Upper lobe of right lung (tissue), 1 donor: ENCODE results near the gene MCC. TPM values are rescaled to one million over a fixed set of nuclear protein-coding genes. Genes with fewer than 3 reads are reported as not detected.
"Not testable (repeated sequence)": the region's sequence is repeated elsewhere in the genome, so short reads cannot be mapped to it uniquely, and the experiment has no call there.

Source experiments
- ATAC-seq: fragments of 200-7000 bp; cut with Tn5 transposase; one replicate; pipeline ENCODE4 v1.9.1; 2020; ENCODE audit warnings: mild to moderate bottlenecking, moderate library complexity
- DNase-seq: peaks from one replicate; pipeline ENCODE4 v3.0.0-alpha.2; 2020
- H3K27ac ChIP-seq: fragments of 200-600 bp; one replicate; pipeline ENCODE4 v1.8.0; 2022
- H3K27me3 ChIP-seq: fragments of 200-600 bp; one replicate; pipeline ENCODE4 v1.8.0; 2022; ENCODE audit warnings: mild to moderate bottlenecking
- H3K36me3 ChIP-seq: fragments of 200-600 bp; one replicate; pipeline ENCODE4 v1.8.0; 2022
- H3K4me1 ChIP-seq: fragments of 200-600 bp; one replicate; pipeline ENCODE4 v1.8.0; 2022
- H3K4me3 ChIP-seq: fragments of 200-600 bp; one replicate; pipeline ENCODE4 v1.8.0; 2022; ENCODE audit warnings: mild to moderate bottlenecking
- H3K9me3 ChIP-seq: fragments of 200-600 bp; one replicate; pipeline ENCODE4 v1.8.0; 2022
- intact Hi-C: fragments of 100-400 bp; cut with DNase I; formaldehyde crosslinking; loops from one replicate; pipeline ENCODE4 v1.11.0; 2022
- total RNA-seq: library from RNA; stranded (reverse); fragmentation: NEBNext Ultra II Directional; extraction: Animal tissue kit (Norgen Biotek cat#: 25700); gene quantifications from one replicate; pipeline ENCODE4 v1.2.1, GENCODE V29; 2021
- TF ChIP-seq, protein P1 (sequence below): fragments of 200-600 bp; IDR thresholded peaks from one replicate; pipeline ENCODE4 v1.8.0; 2022; ENCODE audit warnings: antibody characterized with exemption
- donor health status: DM: no; HTN: yes; CAD: no; lungs with severe emphysema.

MCC gene
- total RNA-seq, 1 donor from 2014 or later: 18.6 TPM

DNA sequence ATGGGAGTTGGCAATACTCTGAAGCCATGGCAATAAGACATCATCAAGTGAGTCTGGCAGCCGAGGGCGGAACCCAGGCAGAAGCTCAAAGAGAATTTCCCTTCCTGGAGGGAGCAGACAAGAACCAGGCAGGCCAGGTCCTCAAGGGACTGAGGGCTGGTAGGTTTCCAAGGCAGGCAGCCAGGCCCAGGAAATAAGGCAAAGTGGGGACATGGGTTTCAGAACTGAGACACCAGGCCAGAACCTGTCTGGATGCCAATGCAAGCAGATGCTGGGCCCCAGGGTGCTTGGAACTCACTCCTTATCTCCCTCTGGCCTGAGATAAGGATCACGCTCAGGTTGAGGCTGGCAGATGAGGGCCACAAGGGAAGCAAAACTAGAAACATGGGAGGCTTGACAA is 62.3 kb downstream of the MCC start:
- Histone ChIP-seq H3K9me3 (no peaks in the 10 kb centered on the region), H3K36me3 (no peaks in the 10 kb centered on the region), H3K4me1 (no peaks in the 10 kb centered on the region), H3K27ac (no peak overlapping the region), H3K27me3 (no peaks in the 10 kb centered on the region), H3K4me3 (no peak overlapping the region)
- TF ChIP-seq, protein P1, sequence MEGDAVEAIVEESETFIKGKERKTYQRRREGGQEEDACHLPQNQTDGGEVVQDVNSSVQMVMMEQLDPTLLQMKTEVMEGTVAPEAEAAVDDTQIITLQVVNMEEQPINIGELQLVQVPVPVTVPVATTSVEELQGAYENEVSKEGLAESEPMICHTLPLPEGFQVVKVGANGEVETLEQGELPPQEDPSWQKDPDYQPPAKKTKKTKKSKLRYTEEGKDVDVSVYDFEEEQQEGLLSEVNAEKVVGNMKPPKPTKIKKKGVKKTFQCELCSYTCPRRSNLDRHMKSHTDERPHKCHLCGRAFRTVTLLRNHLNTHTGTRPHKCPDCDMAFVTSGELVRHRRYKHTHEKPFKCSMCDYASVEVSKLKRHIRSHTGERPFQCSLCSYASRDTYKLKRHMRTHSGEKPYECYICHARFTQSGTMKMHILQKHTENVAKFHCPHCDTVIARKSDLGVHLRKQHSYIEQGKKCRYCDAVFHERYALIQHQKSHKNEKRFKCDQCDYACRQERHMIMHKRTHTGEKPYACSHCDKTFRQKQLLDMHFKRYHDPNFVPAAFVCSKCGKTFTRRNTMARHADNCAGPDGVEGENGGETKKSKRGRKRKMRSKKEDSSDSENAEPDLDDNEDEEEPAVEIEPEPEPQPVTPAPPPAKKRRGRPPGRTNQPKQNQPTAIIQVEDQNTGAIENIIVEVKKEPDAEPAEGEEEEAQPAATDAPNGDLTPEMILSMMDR: no peak
- no peak for ATAC-seq
- no peak for DNase-seq
- intact Hi-C loops: no loop called here

DNA sequence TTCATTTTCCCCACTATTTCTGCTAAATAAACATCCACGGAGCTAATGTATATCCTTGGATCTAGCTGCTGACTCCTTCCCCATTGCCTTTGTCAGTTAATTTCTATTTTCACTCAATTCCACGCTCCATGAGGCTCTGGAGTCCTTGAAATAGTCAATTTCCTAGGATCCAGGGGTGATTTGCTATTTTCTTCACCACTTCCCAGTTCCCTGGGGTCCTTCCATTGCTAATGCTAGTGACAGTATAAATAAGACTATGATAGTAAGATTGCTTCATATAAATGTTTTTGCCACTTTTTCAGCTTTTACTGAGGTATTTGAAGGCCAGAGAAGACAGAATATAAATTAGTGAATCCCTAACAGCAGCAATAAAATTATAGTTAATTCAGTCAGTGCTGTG is 66.6 kb downstream of the MCC start:
- no peak for ATAC-seq
- Histone ChIP-seq H3K4me1 (no peaks in the 10 kb centered on the region), H3K27ac (no peak overlapping the region), H3K36me3 (no peaks in the 10 kb centered on the region), H3K27me3 (no peaks in the 10 kb centered on the region), H3K4me3 (no peak overlapping the region), H3K9me3 (no peaks in the 10 kb centered on the region)
- DNase-seq: no peak
- TF ChIP-seq, protein P1: no peak
- intact Hi-C loops: no loop called here

DNA sequence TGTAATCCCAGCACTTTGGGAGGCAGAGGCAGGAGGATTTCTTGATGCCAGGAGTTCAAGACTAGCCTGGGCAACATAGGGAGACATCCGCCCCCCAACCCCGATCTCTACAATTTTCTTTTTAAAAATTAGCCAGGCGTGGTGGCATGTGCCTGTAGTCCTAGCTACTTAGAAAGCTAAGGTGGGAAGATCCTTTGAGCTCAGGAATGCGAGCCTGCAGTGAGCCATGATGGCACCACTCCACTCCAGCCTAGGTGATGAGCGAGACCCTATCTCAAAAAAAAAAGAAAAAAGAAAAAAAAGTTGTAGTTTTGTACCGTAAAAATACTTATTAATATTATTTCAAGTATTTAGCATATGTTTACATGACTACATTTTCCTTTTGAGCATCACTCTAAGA is 82.7 kb downstream of the MCC start:
- no peaks in the 10 kb centered on the region for H3K4me1 ChIP-seq
- no peak overlapping the region for H3K4me3 ChIP-seq
- H3K27me3 ChIP-seq: no peaks in the 10 kb centered on the region
- TF ChIP-seq, protein P1: no peak
- no peak overlapping the region for H3K27ac ChIP-seq
- DNase-seq: no peak
- H3K9me3 ChIP-seq: no peaks in the 10 kb centered on the region
- no peaks in the 10 kb centered on the region for H3K36me3 ChIP-seq
- ATAC-seq: no peak
- intact Hi-C loops: no loop called here

DNA sequence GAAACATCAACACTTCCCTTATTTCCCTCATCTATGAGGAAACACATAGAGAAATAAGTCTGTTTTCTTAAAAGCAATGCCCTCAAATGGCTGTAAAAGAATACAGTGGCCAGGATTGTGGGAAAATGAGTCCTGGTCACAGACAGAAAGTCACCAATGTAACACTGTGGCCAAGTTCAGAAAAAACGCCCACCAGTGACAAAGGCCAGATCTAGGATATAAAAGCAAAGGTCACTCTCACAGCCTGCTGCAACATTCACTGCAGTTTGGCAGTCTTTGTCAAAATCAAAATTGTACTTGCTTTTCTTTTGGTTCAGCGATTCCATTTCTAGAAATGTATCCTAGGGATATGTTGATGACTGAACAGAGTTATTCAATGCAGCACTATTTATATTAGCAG is 84.0 kb downstream of the MCC start:
- intact Hi-C loops: no loop called here
- no peak for ATAC-seq

DNA sequence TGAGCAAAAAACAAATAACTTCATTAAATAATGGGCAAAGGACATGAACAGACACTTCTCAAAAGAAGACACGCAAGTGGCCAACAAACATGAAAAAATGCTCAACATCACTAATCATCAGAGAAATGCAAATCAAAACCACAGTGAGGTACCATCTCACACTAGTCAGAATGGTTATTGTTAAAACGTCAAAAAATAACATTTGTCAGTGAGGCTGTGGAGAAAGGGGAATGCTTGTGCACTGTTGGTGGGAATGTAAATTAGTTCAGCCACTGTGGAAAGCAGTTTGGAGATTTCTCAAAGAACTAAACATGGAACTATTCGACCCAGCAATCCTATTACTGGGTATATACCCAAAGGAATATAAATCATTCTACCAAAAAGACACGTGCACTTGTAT is 90.3 kb downstream of the MCC start:
- H3K4me1 ChIP-seq, H3K9me3 ChIP-seq, DNase-seq, intact Hi-C loops, ATAC-seq, H3K27ac ChIP-seq, H3K36me3 ChIP-seq, H3K4me3 ChIP-seq: not testable (repeated sequence)
- H3K27me3 ChIP-seq: peaks cover 10% of the 10 kb centered on the region

More for the DNA sequence above, 84.0 kb downstream of the MCC start:
- H3K27ac ChIP-seq: no peak overlapping the region
- TF ChIP-seq, protein P1: no peak
- no peak for DNase-seq
- H3K27me3 ChIP-seq: no peaks in the 10 kb centered on the region
- H3K9me3 ChIP-seq: no peaks in the 10 kb centered on the region
- H3K4me3 ChIP-seq: no peak overlapping the region
- H3K36me3 ChIP-seq: no peaks in the 10 kb centered on the region
- H3K4me1 ChIP-seq: no peaks in the 10 kb centered on the region

DNA sequence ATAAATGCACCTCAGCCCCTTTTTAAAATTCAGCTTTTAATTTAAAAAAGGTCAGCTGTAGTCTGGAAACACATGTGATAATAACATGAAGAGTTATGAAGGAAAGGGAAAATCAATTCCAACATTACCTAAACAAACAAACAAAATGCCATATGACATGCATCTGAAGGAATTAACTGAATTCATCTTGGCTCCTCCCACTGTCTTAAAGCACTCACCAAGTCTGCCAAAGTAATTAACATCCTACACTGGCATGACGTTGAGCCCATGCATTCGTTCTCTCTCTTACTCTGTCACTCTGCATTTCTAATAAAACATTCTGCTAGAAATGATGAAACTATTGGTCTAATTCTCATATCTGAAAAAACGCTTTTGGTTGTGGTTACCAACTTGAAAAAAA is 91.2 kb downstream of the MCC start:
- H3K4me3 ChIP-seq: no peak overlapping the region
- TF ChIP-seq, protein P1: no peak

More for the DNA sequence above, 91.2 kb downstream of the MCC start:
- intact Hi-C loops: no loop called here
- no peaks in the 10 kb centered on the region for H3K36me3 ChIP-seq
- peaks cover 10% of the 10 kb centered on the region for H3K27me3 ChIP-seq
- DNase-seq (no peak), ATAC-seq (no peak)
- no peaks in the 10 kb centered on the region for H3K4me1 ChIP-seq
- H3K9me3 ChIP-seq: no peaks in the 10 kb centered on the region
- H3K27ac ChIP-seq: no peak overlapping the region
